ENCODE measurements around the gene TBCCD1.
"Not testable (repeated sequence)": the region's sequence is repeated elsewhere in the genome, so short reads cannot be mapped to it uniquely, and the experiment has no call there.

Gene TBCCD1

GRCh38 chr3:186594591-186595113 is 27.5 kb upstream of the TBCCD1 start:
- DNase-seq (ENCODE audit: low read depth in 2 of 2) = no peak

- DNase-seq (ENCODE audit: low read depth in 2 of 2) = no peak
These were observed 26.7 kb upstream of the TBCCD1 start for GRCh38 chr3:186593862-186594261.

- DNase-seq (ENCODE audit: low read depth in 2 of 2) = no peak
These were observed 25.5 kb upstream of the TBCCD1 start for GRCh38 chr3:186592682-186593081.

- DNase-seq (ENCODE audit: low read depth in 2 of 2) = no peak
These were observed 23.6 kb upstream of the TBCCD1 start for GRCh38 chr3:186590580-186591295.

- no peak for DNase-seq (ENCODE audit: low read depth in 2 of 2)
These were observed 22.9 kb upstream of the TBCCD1 start for GRCh38 chr3:186589856-186590579.

- no peak for DNase-seq (ENCODE audit: low read depth in 2 of 2)
These were observed 22.0 kb upstream of the TBCCD1 start for GRCh38 chr3:186589121-186589520.

GRCh38 chr3:186588632-186589031 is 21.5 kb upstream of the TBCCD1 start:
- DNase-seq (ENCODE audit: low read depth in 2 of 2) = no peak

- no peak for DNase-seq (ENCODE audit: low read depth in 2 of 2)
These were observed 20.0 kb upstream of the TBCCD1 start for GRCh38 chr3:186587183-186587582.

- DNase-seq (ENCODE audit: low read depth in 2 of 2) = not testable (repeated sequence)
These were observed 19.1 kb upstream of the TBCCD1 start for GRCh38 chr3:186586245-186586644.

GRCh38 chr3:186583831-186584230 is 16.7 kb upstream of the TBCCD1 start:
- no peak for DNase-seq (ENCODE audit: low read depth in 2 of 2)

GRCh38 chr3:186582541-186582940 is 15.4 kb upstream of the TBCCD1 start:
- no peak for DNase-seq (ENCODE audit: low read depth in 2 of 2)

GRCh38 chr3:186580785-186581184 is 13.6 kb upstream of the TBCCD1 start:
- DNase-seq (ENCODE audit: low read depth in 2 of 2) = no peak

- no peak for DNase-seq (ENCODE audit: low read depth in 2 of 2)
These were observed 10.4 kb upstream of the TBCCD1 start for GRCh38 chr3:186577521-186577920.

- DNase-seq (ENCODE audit: low read depth in 2 of 2) = no peak
These were observed 4.5 kb upstream of the TBCCD1 start for GRCh38 chr3:186571644-186572013.

- no peak for DNase-seq (ENCODE audit: low read depth in 2 of 2)
These were observed 4.0 kb upstream of the TBCCD1 start for GRCh38 chr3:186570941-186571643.

GRCh38 chr3:186570096-186570940 is 3.2 kb upstream of the TBCCD1 start, which contains the start of gene DNAJB11:
DNAJB11 (plus strand) TSS chr3:186570720; CDS start chr3:186570898, 178 bp downstream.
- DNase-seq (ENCODE audit: low read depth in 2 of 2) = peak; percentile 96 to 98

- no peak for DNase-seq (ENCODE audit: low read depth in 2 of 2)
These were observed 2.6 kb upstream of the TBCCD1 start for GRCh38 chr3:186569779-186570095.

GRCh38 chr3:186569361-186569760 is 2.2 kb upstream of the TBCCD1 start:
- not testable (repeated sequence) for DNase-seq (ENCODE audit: low read depth in 2 of 2)

GRCh38 chr3:186566772-186567071 is 417 bp downstream of the TBCCD1 start:
- DNase-seq (ENCODE audit: low read depth in 2 of 2) = no peak

GRCh38 chr3:186564586-186564985 is 2.6 kb downstream of the TBCCD1 start:
- DNase-seq (ENCODE audit: low read depth in 2 of 2) = no peak

GRCh38 chr3:186552408-186553031 is 14.6 kb downstream of the TBCCD1 start:
- no peak for DNase-seq (ENCODE audit: low read depth in 2 of 2)

All from activated CD8-positive, alpha-beta memory T cell treated with anti-CD3 and anti-CD28 coated beads for 4 hours (primary cell).